GM19467 (cell line): ENCODE results near the gene PEX5L.
A peak's percentile ranks its signal among the peaks of the same experiment; 100 is the strongest.
"Not testable (repeated sequence)": the region's sequence is repeated elsewhere in the genome, so short reads cannot be mapped to it uniquely, and the experiment has no call there.

Experiments
- ATAC-seq: cut with Tn5 transposase; IDR thresholded peaks from one replicate; pipeline ENCODE4 v1.9.1; 2021; ENCODE audit warnings: mild to moderate bottlenecking, moderate library complexity; ENCODE audit not compliant: unreplicated experiment

The PEX5L gene

GRCh38 chr3:180017846-180018245 is 18.9 kb downstream of the PEX5L start:
- ATAC-seq = no peak

GRCh38 chr3:180011927-180012326 is 24.8 kb downstream of the PEX5L start:
- no peak for ATAC-seq

- ATAC-seq = not testable (repeated sequence)
These were observed 28.4 kb downstream of the PEX5L start for GRCh38 chr3:180008318-180008717.

GRCh38 chr3:180004542-180004941 is 32.2 kb downstream of the PEX5L start:
- ATAC-seq = no peak

- ATAC-seq = no peak
These were observed 34.7 kb downstream of the PEX5L start for GRCh38 chr3:180002006-180002405.

GRCh38 chr3:180000500-180000899 is 36.2 kb downstream of the PEX5L start:
- ATAC-seq = no peak

GRCh38 chr3:179995406-179995805 is 41.3 kb downstream of the PEX5L start:
- no peak for ATAC-seq

- ATAC-seq = no peak
These were observed 44.9 kb downstream of the PEX5L start for GRCh38 chr3:179991883-179992282.

GRCh38 chr3:179991104-179991503 is 45.6 kb downstream of the PEX5L start:
- no peak for ATAC-seq

GRCh38 chr3:179981646-179982045 is 55.1 kb downstream of the PEX5L start:
- no peak for ATAC-seq

GRCh38 chr3:179977356-179977755 is 59.4 kb downstream of the PEX5L start:
- ATAC-seq = no peak

GRCh38 chr3:179973931-179974361 is 62.8 kb downstream of the PEX5L start:
- ATAC-seq = no peak

- no peak for ATAC-seq
These were observed 63.8 kb downstream of the PEX5L start for GRCh38 chr3:179972881-179973423.

GRCh38 chr3:179971280-179971679 is 65.5 kb downstream of the PEX5L start:
- no peak for ATAC-seq

- no peak for ATAC-seq
These were observed 66.0 kb downstream of the PEX5L start for GRCh38 chr3:179970746-179971145.

- ATAC-seq = no peak
These were observed 67.2 kb downstream of the PEX5L start for GRCh38 chr3:179969525-179969924.

- peak; percentile 73 for ATAC-seq
These were observed 69.1 kb downstream of the PEX5L start for GRCh38 chr3:179967622-179968021.

GRCh38 chr3:179964890-179965289 is 71.8 kb downstream of the PEX5L start:
- no peak for ATAC-seq

GRCh38 chr3:179962629-179963387 is 73.9 kb downstream of the PEX5L start:
- no peak for ATAC-seq

- peak; percentile 61 for ATAC-seq
These were observed 75.0 kb downstream of the PEX5L start for GRCh38 chr3:179961703-179962078.

GRCh38 chr3:179961071-179961702 is 75.5 kb downstream of the PEX5L start:
- ATAC-seq = peak; percentile 16

- ATAC-seq = no peak
These were observed 78.0 kb downstream of the PEX5L start for GRCh38 chr3:179958759-179959158.
